ENCODE measurements around the gene POU2AF1. TPM values are rescaled to one million over a fixed set of nuclear protein-coding genes. Genes with fewer than 3 reads are reported as not detected.

Gene POU2AF1
- total and polyA plus RNA-seq, 2 of the 8 experiments (the other 6 are each of a cell fraction or from before 2014, with no cell fraction given): not detected

- no peak for TF ChIP-seq FOSL1 (IDR thresholded peaks at IDR 0.05; ENCODE audit: insufficient read depth, low read depth, low read length)
- TF ChIP-seq ATF3 (IDR thresholded peaks at IDR 0.05; ENCODE audit: insufficient read depth, low read depth, low read length): no peak
- TF ChIP-seq HDAC6 (IDR thresholded peaks at IDR 0.05; ENCODE audit: low read depth, low read length): no peak
- TF ChIP-seq SUZ12 (IDR thresholded peaks at IDR 0.05; ENCODE audit: low read length): no peak
- no peak for TF ChIP-seq GTF2F1 (IDR thresholded peaks at IDR 0.05; ENCODE audit: borderline replicate concordance, low read depth, low read length)
- no peak for TF ChIP-seq MAX (IDR thresholded peaks at IDR 0.05)
- TF ChIP-seq CBX8 (IDR thresholded peaks at IDR 0.05; ENCODE audit: borderline replicate concordance, low read depth, low read length): no peak
Measured at GRCh38 chr11:111392552-111392951, 13.5 kb upstream of the POU2AF1 start (continued).

Measured in H1 (cell line).